Keratinocyte (primary cell): ENCODE results near the gene RTP5. TPM values are rescaled to one million over a fixed set of nuclear protein-coding genes. Genes with fewer than 3 reads are reported as not detected.

Experiments used
- DNase-seq: peaks from one replicate; pipeline ENCODE4 v3.0.0-alpha.2; 2011; ENCODE audit warnings: low read depth, missing footprints, low spot score
- FAIRE-seq: peaks from 2 replicates; lab custom pipeline; 2011; peaks lifted over from hg19 to GRCh38; lab: Jason Lieb, UNC
- H2AFZ ChIP-seq: 2 replicates; pipeline ENCODE4 v1.6.0; 2012; ENCODE audit warnings: low read length, control low read depth, inconsistent platforms; ENCODE audit not compliant: control insufficient read depth
- H3K27ac ChIP-seq: 2 replicates; pipeline ENCODE4 v1.5.1; 2011; ENCODE audit warnings: low read length; ENCODE audit not compliant: control insufficient read depth, insufficient read depth
- H3K27me3 ChIP-seq: 3 replicates; pipeline ENCODE4 v1.6.0; 2011; ENCODE audit warnings: low read length; ENCODE audit not compliant: control insufficient read depth, insufficient read depth; ENCODE audit errors: extremely low read depth
- H3K36me3 ChIP-seq, 2 experiments: 2 replicates in 1 of 2; 3 replicates in 1 of 2; pipeline ENCODE4 v1.5.1; 2011; ENCODE audit warnings: low read length in 2 of 2, mild to moderate bottlenecking in 1 of 2; ENCODE audit not compliant: control insufficient read depth in 2 of 2, insufficient read depth in 2 of 2; ENCODE audit errors: extremely low read depth in 1 of 2
- H3K4me1 ChIP-seq: 3 replicates; pipeline ENCODE4 v1.5.1; 2011; ENCODE audit warnings: low read length; ENCODE audit not compliant: control insufficient read depth, insufficient read depth; ENCODE audit errors: extremely low read depth
- H3K4me2 ChIP-seq: 3 replicates; pipeline ENCODE4 v1.6.0; 2011; ENCODE audit warnings: low read depth, low read length; ENCODE audit not compliant: control insufficient read depth, insufficient read depth; ENCODE audit errors: extremely low read depth
- H3K4me3 ChIP-seq, 3 experiments: fragments of 200-600 bp in 1 of 3; sonication (generic) in 1 of 3; 2 replicates in 2 of 3; 3 replicates in 1 of 3; pipeline ENCODE4 v1.5.1; 2011 to 2016; ENCODE audit warnings: low read length in 3 of 3, mild to moderate bottlenecking in 3 of 3, control low read depth in 2 of 3, inconsistent platforms in 1 of 3, low read depth in 1 of 3, mixed read lengths in 1 of 3, mixed run types in 1 of 3, moderate library complexity in 1 of 3; ENCODE audit not compliant: control insufficient read depth in 2 of 3, insufficient read depth in 2 of 3; ENCODE audit errors: extremely low read depth in 1 of 3
- H3K79me2 ChIP-seq: 2 replicates; pipeline ENCODE4 v1.6.0; 2012; ENCODE audit warnings: low read length; ENCODE audit not compliant: control insufficient read depth, insufficient read depth
- H3K9ac ChIP-seq: 3 replicates; pipeline ENCODE4 v1.6.0; 2011; ENCODE audit warnings: low read length; ENCODE audit not compliant: control insufficient read depth, insufficient read depth; ENCODE audit errors: extremely low read depth
- H3K9me1 ChIP-seq: 3 replicates; pipeline ENCODE4 v1.6.0; 2011; ENCODE audit warnings: low read length; ENCODE audit not compliant: control insufficient read depth, insufficient read depth; ENCODE audit errors: extremely low read depth
- H3K9me3 ChIP-seq: 2 replicates; pipeline ENCODE4 v1.5.1; 2012; ENCODE audit warnings: low read depth, low read length; ENCODE audit not compliant: control insufficient read depth
- H4K20me1 ChIP-seq: 3 replicates; pipeline ENCODE4 v1.6.0; 2011; ENCODE audit warnings: low read length; ENCODE audit not compliant: control insufficient read depth, insufficient read depth; ENCODE audit errors: extremely low read depth
- CTCF ChIP-seq, 3 experiments: IDR thresholded peaks in 1 of 3; conservative IDR thresholded peaks in 1 of 3; optimal IDR thresholded peaks in 1 of 3; 2 replicates in 2 of 3; 3 replicates in 1 of 3; pipeline versions ENCODE3 to v1.5.1; 2011; ENCODE audit warnings: low read length in 3 of 3, mild to moderate bottlenecking in 3 of 3, moderate library complexity in 2 of 3, control low read depth in 1 of 3, inconsistent platforms in 1 of 3; ENCODE audit not compliant: insufficient read depth in 2 of 3; ENCODE audit errors: extremely low read depth in 1 of 3
- EZH2 ChIP-seq: IDR thresholded peaks from one replicate; pipeline ENCODE4 v1.6.1; 2012; ENCODE audit warnings: inconsistent platforms, mild to moderate bottlenecking, low read length, moderate library complexity
- dilution Hi-C: fragments of 300-500 bp; cut with MboI; formaldehyde crosslinking; loops from one replicate; pipeline ENCODE4 v1.7.0; 2020; ENCODE audit warnings: low sequenced_read_pairs; ENCODE audit not compliant: extremely low pct_ligation_motif_present
- polyA plus RNA-seq, 5 experiments: library from polyadenylated mRNA; depleted of rRNA in 3 of 5; stranded (reverse) in 3 of 5; stranded (forward) in 1 of 5; unstranded in 1 of 5; fragments of >200 nt; gene quantifications; 1 replicate in 1 of 5; 2 replicates in 3 of 5; 3 replicates in 1 of 5; pipeline versions ENCODE4 v1.2.1 to v1.2.3, GENCODE V29; 2011 to 2012; ENCODE audit warnings: missing spikeins in 2 of 5, low read depth in 1 of 5, low replicate concordance in 1 of 5

RTP5 gene
- polyA plus RNA-seq, 1 donor (not counting 4 experiments of a cell fraction or from before 2014, with no cell fraction given): not detected

GRCh38 chr2:241836292-241836691 is 33.2 kb upstream of the RTP5 start:
- FAIRE-seq (no peak), DNase-seq (no peak)
- no peaks in the 10 kb centered on the region for H3K27me3 ChIP-seq
- H3K4me3 ChIP-seq: no peak overlapping the region
- no peak overlapping the region for H3K4me2 ChIP-seq
- dilution Hi-C loops: no loop called here
- no peak for TF ChIP-seq CTCF (optimal IDR thresholded peaks at IDR 0.05 in 1 of 3, IDR thresholded peaks at IDR 0.05 in 1 of 3, conservative IDR thresholded peaks at IDR 0.05 in 1 of 3; ENCODE audit: extremely low read depth in 1 of 3, insufficient read depth in 2 of 3, low read length in 3 of 3)
- TF ChIP-seq EZH2: no peak
- H3K9ac ChIP-seq: no peak overlapping the region
- H3K9me1 ChIP-seq: no peaks in the 10 kb centered on the region
- H2AFZ ChIP-seq: no peak overlapping the region
- no peak overlapping the region for H3K27ac ChIP-seq
- H3K36me3 ChIP-seq: no peaks in the 10 kb centered on the region
- no peaks in the 10 kb centered on the region for H3K79me2 ChIP-seq
- H4K20me1 ChIP-seq: no peaks in the 10 kb centered on the region
- H3K4me1 ChIP-seq: no peaks in the 10 kb centered on the region
- H3K9me3 ChIP-seq: no peaks in the 10 kb centered on the region

- H4K20me1 ChIP-seq: no peaks in the 10 kb centered on the region
- no peaks in the 10 kb centered on the region for H3K79me2 ChIP-seq
- H3K9me1 ChIP-seq: no peaks in the 10 kb centered on the region
- H2AFZ ChIP-seq: no peak overlapping the region
- DNase-seq (no peak), FAIRE-seq (no peak)
- H3K9ac ChIP-seq: no peak overlapping the region
- H3K4me2 ChIP-seq: no peak overlapping the region
- H3K27ac ChIP-seq: no peak overlapping the region
- H3K9me3 ChIP-seq: no peaks in the 10 kb centered on the region
- no peak overlapping the region for H3K4me3 ChIP-seq
- no peaks in the 10 kb centered on the region for H3K4me1 ChIP-seq
- no peak for TF ChIP-seq CTCF (optimal IDR thresholded peaks at IDR 0.05 in 1 of 3, IDR thresholded peaks at IDR 0.05 in 1 of 3, conservative IDR thresholded peaks at IDR 0.05 in 1 of 3; ENCODE audit: extremely low read depth in 1 of 3, insufficient read depth in 2 of 3, low read length in 3 of 3)
- TF ChIP-seq EZH2: no peak
- dilution Hi-C loops: no loop called here
- H3K36me3 ChIP-seq: no peaks in the 10 kb centered on the region
- no peaks in the 10 kb centered on the region for H3K27me3 ChIP-seq
Observed at GRCh38 chr2:241837197-241837965, 32.1 kb upstream of the RTP5 start.
